Skeletal muscle tissue (tissue), 4 donors: ENCODE measurements around the gene TMEM41B. TPM values are rescaled to one million over a fixed set of nuclear protein-coding genes. Genes with fewer than 3 reads are reported as not detected.

Experiments
- H3K27ac ChIP-seq: one replicate; pipeline ENCODE4 v1.7.0; 2013; ENCODE audit warnings: mild to moderate bottlenecking, low read depth, low read length, inconsistent platforms
- H3K27me3 ChIP-seq, 3 donors: one replicate each; pipeline ENCODE4 v1.7.0; 2013; ENCODE audit warnings: low read length in 3 of 3; ENCODE audit not compliant: control insufficient read depth in 3 of 3, insufficient read depth in 3 of 3
- H3K36me3 ChIP-seq, 3 donors: one replicate each; pipeline ENCODE4 v1.7.0; 2013; ENCODE audit warnings: low read length in 3 of 3; ENCODE audit not compliant: control insufficient read depth in 3 of 3, insufficient read depth in 3 of 3
- H3K4me1 ChIP-seq, 3 donors: one replicate each; pipeline ENCODE4 v1.7.0; 2013; ENCODE audit warnings: low read length in 3 of 3, mild to moderate bottlenecking in 3 of 3; ENCODE audit not compliant: control insufficient read depth in 3 of 3, insufficient read depth in 3 of 3
- H3K4me3 ChIP-seq, 3 donors: one replicate each; pipeline ENCODE4 v1.7.0; 2013; ENCODE audit warnings: low read length in 3 of 3
- H3K9ac ChIP-seq, 3 donors: one replicate each; pipeline ENCODE4 v1.7.0; 2013; ENCODE audit warnings: low read length in 3 of 3, mild to moderate bottlenecking in 3 of 3, moderate library complexity in 2 of 3, low read depth in 1 of 3
- H3K9me3 ChIP-seq, 3 donors: one replicate each; pipeline ENCODE4 v1.7.0; 2013; ENCODE audit warnings: low read length in 3 of 3; ENCODE audit not compliant: control insufficient read depth in 3 of 3
- total RNA-seq: library from RNA; depleted of rRNA; stranded (reverse); fragments of >200 nt; gene quantifications from one replicate; pipeline ENCODE4 v1.2.3, GENCODE V29; 2014
- donor health status: Osteomylitis.

The TMEM41B gene
- total RNA-seq, 1 donor from 2014 or later = 23.0 TPM

DNA sequence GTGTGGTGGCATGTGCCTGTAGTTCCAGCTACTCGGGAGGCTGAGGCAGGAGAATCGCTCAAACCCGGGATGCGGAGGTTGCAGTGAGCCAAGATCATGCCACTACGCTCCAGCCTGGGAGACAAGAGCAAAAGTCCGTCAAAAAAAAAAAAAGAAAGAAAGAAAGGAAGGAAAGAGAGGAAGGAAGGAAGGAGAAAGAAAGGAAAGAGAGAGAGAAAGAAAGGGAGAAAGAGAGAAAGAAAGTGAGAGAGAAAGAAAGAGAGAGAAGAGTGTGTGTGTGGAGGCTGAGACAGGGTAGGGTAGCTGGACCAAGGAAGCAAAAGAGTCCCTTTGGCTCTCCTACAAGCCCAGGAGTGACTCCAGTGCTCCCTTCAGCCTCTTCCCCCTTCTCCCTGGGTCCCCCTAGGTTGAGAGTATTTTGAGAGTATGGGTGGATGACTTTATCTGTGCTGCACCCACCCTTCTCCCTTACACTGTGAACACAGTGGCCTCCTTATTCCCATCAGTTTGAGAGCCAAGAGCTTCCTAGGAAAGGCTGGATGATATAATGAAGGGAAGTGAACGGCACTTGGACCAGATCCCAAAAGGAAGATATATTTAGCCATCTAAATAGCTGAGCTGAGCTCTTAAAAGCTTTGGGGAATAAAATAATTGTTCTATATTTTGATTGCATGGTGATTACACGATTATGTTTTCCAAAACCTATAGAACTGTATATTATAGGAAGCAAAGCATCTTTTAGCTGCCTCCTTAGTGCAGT lies 39.7 kb downstream of the TMEM41B start:
- Histone ChIP-seq H3K9ac (no peak overlapping the region), H3K27ac (no peak overlapping the region), H3K4me1 (peaks cover 3 to 7% (median 6%) of the 10 kb centered on the region in 3 donors), H3K27me3 (no peaks in the 10 kb centered on the region), H3K9me3 (no peaks in the 10 kb centered on the region), H3K36me3 (no peaks in the 10 kb centered on the region), H3K4me3 (peak overlapping the region in 1 of 3 donors; percentile 29)

DNA sequence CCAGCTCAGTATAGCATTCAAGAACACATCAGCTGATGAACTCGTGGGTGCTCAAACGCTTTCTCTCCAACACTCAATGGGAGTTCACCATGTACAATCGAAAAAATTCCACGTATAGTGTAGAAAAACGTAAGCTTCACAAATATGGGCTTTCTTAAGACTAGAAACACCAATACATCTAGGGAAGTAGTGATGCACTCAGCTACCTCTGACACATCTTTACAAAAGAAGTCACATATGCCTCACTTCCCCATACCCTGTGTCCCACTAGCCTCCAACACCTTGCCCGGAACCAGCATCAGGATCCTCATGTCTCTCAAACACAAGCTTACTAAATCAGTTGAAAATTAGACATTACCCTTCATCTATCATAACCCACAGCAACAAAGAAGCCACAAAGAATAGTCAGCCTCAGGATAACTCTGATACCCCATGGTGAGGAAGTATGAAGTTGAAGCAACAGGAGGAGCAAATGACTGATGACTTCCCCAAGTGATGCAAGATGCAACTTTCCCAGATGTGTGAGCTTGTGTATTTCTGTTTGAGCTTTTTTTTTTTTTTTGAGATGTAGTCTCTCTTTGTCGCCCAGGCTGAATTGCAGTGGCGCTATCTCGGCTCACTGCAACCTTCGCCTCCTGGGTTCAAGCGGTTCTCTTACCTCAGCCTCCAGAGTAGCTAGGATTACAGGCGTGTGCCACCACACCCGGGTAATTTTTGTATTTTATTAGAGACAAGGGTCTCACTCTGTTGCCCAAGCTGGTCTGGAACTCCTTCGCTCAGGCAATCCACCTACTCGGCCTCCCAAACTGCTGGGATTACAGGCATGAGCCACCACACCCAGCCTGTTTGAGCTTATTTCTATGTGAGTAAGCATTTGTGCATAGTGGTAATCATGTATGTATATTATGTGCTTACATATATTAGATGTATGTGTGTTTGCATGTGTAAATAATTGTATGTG lies 40.7 kb downstream of the TMEM41B start:
- no peak overlapping the region for H3K27ac ChIP-seq
- H3K4me3 ChIP-seq = no peak overlapping the region
- H3K4me1 ChIP-seq = peaks cover 3 to 7% (median 6%) of the 10 kb centered on the region in 3 donors
- H3K9ac ChIP-seq = no peak overlapping the region
- no peaks in the 10 kb centered on the region for H3K27me3 ChIP-seq
- no peaks in the 10 kb centered on the region for H3K9me3 ChIP-seq
- no peaks in the 10 kb centered on the region for H3K36me3 ChIP-seq

DNA sequence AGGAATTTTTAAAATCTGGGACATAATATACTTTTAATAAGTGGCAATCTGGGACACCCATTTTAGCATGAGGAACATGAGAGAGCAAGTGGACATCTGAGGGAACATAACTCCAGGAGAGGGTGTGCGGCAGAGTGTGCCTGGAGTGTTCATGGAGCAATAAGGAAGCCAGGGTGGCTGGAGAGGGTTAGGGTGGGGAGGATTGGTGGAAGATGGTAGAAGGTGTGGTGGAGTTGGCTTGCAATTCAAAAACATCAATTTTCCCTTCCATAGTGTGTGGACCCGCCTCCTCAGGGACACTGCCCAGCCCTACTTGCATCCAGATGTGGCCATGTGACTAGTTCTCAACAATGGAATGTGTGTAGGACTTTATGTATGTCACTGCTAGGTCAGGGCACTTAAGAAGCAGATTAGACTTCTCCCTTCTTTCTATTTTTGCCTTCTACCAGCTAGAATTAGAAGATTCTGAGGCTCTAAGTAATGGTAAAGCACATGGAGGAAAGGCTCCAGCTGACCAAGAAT lies 44.8 kb downstream of the TMEM41B start:
- H3K36me3 ChIP-seq = no peaks in the 10 kb centered on the region
- no peaks in the 10 kb centered on the region for H3K27me3 ChIP-seq
- no peak overlapping the region for H3K4me3 ChIP-seq
- H3K27ac ChIP-seq = no peak overlapping the region
- H3K9ac ChIP-seq = no peak overlapping the region
- H3K4me1 ChIP-seq = peaks cover 3 to 6% (median 4%) of the 10 kb centered on the region in 3 donors
- no peaks in the 10 kb centered on the region for H3K9me3 ChIP-seq

DNA sequence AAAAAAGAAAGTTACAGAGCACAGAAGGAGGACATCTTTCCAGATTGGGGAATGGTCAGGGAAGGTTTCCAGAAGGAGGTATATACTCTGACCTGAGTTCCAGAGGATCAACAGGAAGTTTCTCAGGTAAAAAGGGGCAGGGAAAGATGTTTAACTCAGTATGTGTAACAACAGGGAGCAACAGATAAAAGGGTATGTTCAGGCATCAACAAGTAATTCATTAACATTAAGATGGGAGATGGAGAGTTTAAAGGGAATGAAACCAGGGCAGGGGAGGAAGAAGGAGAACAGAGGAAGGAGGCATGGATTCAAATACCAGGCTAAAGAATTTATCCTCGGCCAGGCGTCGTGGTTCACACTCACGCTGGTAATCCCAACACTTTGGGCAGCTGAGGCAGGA lies 46.7 kb downstream of the TMEM41B start:
- no peaks in the 10 kb centered on the region for H3K9me3 ChIP-seq
- no peaks in the 10 kb centered on the region for H3K27me3 ChIP-seq
- peaks cover 3 to 11% (median 5%) of the 10 kb centered on the region in 3 donors for H3K4me1 ChIP-seq
- H3K9ac ChIP-seq = no peak overlapping the region
- no peaks in the 10 kb centered on the region for H3K36me3 ChIP-seq
- no peak overlapping the region for H3K4me3 ChIP-seq
- H3K27ac ChIP-seq = no peak overlapping the region

DNA sequence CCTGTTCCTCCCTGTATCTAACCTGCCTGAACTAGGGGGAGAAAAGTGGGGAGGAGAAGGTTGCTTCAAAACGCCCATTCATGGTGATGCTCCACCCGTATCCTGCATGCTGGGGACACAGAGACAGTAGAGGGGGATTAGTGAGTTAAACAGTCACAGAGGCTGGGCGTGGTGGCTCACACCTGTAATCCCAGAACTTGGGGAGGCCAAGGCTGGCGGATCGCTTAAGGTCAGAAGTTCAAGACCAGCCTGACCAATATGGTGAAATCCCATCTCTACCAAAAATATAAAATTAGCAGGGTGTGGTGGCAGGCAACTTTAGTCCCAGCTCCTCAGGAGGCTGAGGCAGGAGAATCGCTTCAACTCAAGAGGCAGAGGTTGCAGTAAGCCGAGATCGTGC lies 47.5 kb downstream of the TMEM41B start:
- H3K9me3 ChIP-seq = no peaks in the 10 kb centered on the region
- no peak overlapping the region for H3K4me3 ChIP-seq
- no peaks in the 10 kb centered on the region for H3K36me3 ChIP-seq
- peaks cover 3 to 11% (median 5%) of the 10 kb centered on the region in 3 donors for H3K4me1 ChIP-seq
- no peak overlapping the region for H3K9ac ChIP-seq
- H3K27me3 ChIP-seq = no peaks in the 10 kb centered on the region
- H3K27ac ChIP-seq = no peak overlapping the region

DNA sequence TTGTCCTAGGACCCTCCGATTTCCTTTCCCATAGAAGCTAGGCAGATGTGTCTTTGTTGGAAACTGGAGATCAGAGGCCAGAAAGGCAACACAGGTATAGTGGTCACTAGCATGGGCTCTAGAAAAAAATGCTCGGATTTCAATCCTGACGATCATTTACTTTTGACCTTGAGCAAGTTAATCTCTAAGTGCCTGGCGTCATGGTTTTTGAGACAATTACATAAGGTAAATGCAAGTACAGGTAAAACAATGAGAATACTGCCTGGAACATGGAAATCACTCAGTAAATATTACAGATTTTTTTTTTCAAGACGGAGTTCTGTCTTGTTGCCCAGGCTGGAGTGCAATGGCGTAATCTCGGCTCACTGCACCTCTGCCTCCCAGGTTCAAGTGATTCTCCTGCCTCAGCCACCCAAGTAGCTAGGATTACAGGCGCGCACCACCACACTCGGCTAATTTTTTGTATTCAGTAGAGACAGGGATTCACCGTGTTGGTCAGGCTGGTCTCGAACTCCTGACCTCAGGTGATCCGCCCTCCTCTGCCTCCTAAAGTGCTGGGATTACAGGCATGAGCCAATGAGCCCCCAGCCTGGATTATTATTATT lies 48.2 kb downstream of the TMEM41B start:
- peak overlapping the region; percentile 59 for H3K27ac ChIP-seq
- H3K9ac ChIP-seq = peak overlapping the region in 1 of 3 donors; percentile 86
- H3K4me3 ChIP-seq = no peak overlapping the region

DNA sequence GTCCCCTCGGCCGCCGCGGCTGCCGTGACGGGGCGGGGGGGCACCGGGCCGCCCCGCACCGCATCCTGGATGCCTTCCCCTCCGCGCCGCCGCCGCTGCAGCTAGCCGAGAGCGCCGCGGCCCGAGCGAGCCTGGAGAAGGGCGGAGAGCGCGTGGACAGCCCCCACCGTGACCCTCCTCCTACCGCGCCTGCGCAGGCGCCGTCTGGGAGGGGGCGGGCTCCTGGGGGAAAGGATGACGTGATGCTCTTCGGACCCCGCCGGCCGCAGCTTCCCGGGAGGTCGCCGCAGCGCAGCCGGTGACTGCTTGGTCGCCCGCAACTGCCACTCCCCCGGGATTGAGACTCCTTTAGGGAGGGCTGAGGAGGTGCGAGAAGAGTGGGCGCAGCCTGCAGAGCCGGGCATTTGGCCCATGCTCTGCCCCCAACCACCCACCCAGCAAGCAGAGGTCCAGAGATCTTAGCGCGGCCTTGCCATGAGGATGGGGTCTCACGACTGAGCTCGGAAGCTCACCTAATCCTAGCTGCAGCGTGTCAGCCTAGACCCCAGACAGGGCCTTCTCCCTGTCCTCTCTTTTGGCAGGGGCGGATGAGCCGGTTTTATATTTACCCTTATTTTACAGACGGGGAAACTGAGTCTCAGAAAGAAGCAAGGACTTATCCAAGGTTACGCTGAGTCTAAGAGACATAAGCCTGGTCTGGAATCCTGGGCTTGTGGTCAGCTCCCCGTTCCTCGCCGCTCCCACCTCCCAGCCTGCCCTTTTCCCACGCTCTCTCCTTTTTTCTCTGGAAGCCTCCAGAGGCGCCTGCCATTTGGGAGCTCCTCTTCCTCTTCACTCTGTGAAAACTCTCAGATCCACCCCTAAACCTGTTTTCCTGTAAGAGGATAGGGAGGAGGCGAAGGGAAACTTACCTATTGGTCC lies 48.9 kb downstream of the TMEM41B start, which contains the start of gene DENND5A:
DENND5A (minus strand) TSS at position 140 of the 921 bp plus-strand sequence. CDS start 281 bp downstream, outside the sequence.
- Histone ChIP-seq H3K4me3 (peak within 1 kb of the TSS; percentile 82 to 94 (median 82)), H3K36me3 (no peaks in the 10 kb centered on the region), H3K27ac (peak within 1 kb of the TSS; percentile 86), H3K9ac (peak within 1 kb of the TSS; percentile 86 to 95 (median 86)), H3K9me3 (no peaks in the 10 kb centered on the region), H3K4me1 (peaks cover 5 to 17% (median 8%) of the 10 kb centered on the region in 3 donors), H3K27me3 (no peaks in the 10 kb centered on the region)

More for the DNA sequence above, 48.2 kb downstream of the TMEM41B start:
- H3K27me3 ChIP-seq = no peaks in the 10 kb centered on the region
- no peaks in the 10 kb centered on the region for H3K36me3 ChIP-seq
- peaks cover 3 to 11% (median 5%) of the 10 kb centered on the region in 3 donors for H3K4me1 ChIP-seq
- H3K9me3 ChIP-seq = no peaks in the 10 kb centered on the region

DNA sequence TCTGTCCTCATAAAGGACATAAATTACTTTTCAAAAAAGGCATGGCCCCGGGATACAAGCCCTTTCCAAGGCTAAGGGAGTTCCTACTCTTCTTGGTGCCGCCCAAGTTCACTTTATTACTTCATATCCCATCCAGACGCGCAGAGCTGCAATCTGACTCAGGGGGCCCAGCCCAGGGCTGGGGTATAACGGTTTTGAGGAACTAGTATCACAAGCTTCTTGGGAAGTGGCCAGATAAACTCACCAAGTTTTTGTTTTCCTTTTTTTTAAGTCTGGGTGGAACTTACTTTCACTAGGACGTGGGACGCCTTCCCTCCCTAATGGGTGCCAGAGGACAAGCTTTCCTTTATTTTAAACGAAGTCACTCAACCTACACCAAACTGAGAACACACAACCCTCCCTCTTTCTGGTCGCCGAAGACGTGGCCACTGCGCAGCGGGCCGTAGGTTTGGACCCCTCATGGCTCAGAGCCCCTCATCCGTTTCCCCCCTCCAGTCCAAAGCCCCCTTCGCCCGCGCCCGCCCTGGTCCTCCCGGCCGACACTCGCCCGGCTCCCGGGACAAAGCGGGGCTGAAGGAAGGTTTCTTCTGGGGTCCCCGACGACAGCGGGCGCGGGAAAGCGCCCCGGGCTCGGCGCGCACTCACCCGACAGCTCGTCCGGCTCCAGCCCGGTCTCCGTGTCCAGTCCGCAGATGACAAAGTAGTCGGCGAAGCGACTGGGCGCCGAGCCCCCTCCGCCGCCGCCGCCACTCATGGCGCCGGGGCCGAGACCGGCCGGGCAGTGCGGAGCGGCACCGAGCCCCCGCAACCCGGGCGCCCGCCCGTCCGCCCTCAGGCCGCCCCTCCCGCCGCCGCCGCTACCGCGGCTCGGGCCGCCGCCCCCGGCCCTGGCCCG lies 49.8 kb downstream of the TMEM41B start:
- Histone ChIP-seq H3K36me3 (no peaks in the 10 kb centered on the region), H3K27me3 (no peaks in the 10 kb centered on the region), H3K9ac (peak overlapping the region; percentile 78 to 95 (median 86)), H3K4me1 (peaks cover 10 to 27% (median 11%) of the 10 kb centered on the region in 3 donors), H3K4me3 (peak overlapping the region; percentile 82 to 94 (median 82)), H3K27ac (peak overlapping the region; percentile 86), H3K9me3 (no peaks in the 10 kb centered on the region)
